ENCODE measurements around the gene RHEBL1.

Gene RHEBL1

GRCh38 chr12:49037111-49037946 lies 32.5 kb downstream of the RHEBL1 start:
- DNase-seq: no peak

GRCh38 chr12:49036029-49036428 lies 33.8 kb downstream of the RHEBL1 start:
- DNase-seq: no peak

- no peak for DNase-seq
Observed at GRCh38 chr12:49034286-49034622, 35.5 kb downstream of the RHEBL1 start.

GRCh38 chr12:49033611-49034285 lies 36.0 kb downstream of the RHEBL1 start:
- no peak for DNase-seq

- DNase-seq: no peak
Observed at GRCh38 chr12:49032679-49033447, 36.9 kb downstream of the RHEBL1 start.

- DNase-seq: no peak
Observed at GRCh38 chr12:49032276-49032675, 37.5 kb downstream of the RHEBL1 start.

GRCh38 chr12:49031573-49032161 lies 38.1 kb downstream of the RHEBL1 start:
- DNase-seq: no peak

GRCh38 chr12:49030714-49031572 lies 38.8 kb downstream of the RHEBL1 start:
- no peak for DNase-seq

- no peak for DNase-seq
Observed at GRCh38 chr12:49030119-49030518, 39.7 kb downstream of the RHEBL1 start.

- DNase-seq: no peak
Observed at GRCh38 chr12:49028666-49029275, 41.0 kb downstream of the RHEBL1 start.

- DNase-seq: no peak
Observed at GRCh38 chr12:49027846-49028555, 41.8 kb downstream of the RHEBL1 start.

- DNase-seq: no peak
Observed at GRCh38 chr12:49026678-49027480, 42.9 kb downstream of the RHEBL1 start.

- no peak for DNase-seq
Observed at GRCh38 chr12:49026101-49026500, 43.7 kb downstream of the RHEBL1 start.

GRCh38 chr12:49025463-49025862 lies 44.3 kb downstream of the RHEBL1 start:
- no peak for DNase-seq

- DNase-seq: no peak
Observed at GRCh38 chr12:49024543-49024942, 45.2 kb downstream of the RHEBL1 start.

GRCh38 chr12:49023812-49024211 lies 46.0 kb downstream of the RHEBL1 start:
- DNase-seq: no peak

GRCh38 chr12:49022558-49023178 lies 47.1 kb downstream of the RHEBL1 start:
- no peak for DNase-seq

GRCh38 chr12:49021292-49021915 lies 48.4 kb downstream of the RHEBL1 start:
- no peak for DNase-seq

- DNase-seq: no peak
Observed at GRCh38 chr12:49020441-49020840, 49.3 kb downstream of the RHEBL1 start.
